GM21423 (cell line): ENCODE results near the gene SRPK1.
"Not testable (repeated sequence)": the region's sequence is repeated elsewhere in the genome, so short reads cannot be mapped to it uniquely, and the experiment has no call there.

Experiments used
- ATAC-seq: cut with Tn5 transposase; IDR thresholded peaks from one replicate; pipeline ENCODE4 v1.9.1; 2021; ENCODE audit warnings: mild to moderate bottlenecking, moderate library complexity; ENCODE audit not compliant: unreplicated experiment

The SRPK1 gene

DNA sequence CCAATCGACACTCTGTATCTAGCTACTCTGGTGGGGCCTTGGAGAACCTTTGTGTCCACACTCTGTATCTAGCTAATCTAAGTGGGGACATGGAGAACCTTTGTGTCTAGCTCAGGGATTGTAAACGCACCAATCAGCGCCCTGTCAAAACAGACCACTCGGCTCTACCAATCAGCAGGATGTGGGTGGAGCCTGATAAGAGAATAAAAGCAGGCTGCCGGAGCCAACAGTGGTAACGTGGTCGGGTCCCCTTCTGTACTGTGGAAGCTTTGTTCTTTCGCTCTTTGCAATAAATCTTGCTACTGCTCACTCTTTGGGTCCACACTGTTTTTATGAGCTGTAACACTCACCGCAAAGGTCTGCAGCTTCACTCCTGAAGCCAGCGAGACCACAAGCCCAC is 11.0 kb upstream of the SRPK1 start:
- not testable (repeated sequence) for ATAC-seq

DNA sequence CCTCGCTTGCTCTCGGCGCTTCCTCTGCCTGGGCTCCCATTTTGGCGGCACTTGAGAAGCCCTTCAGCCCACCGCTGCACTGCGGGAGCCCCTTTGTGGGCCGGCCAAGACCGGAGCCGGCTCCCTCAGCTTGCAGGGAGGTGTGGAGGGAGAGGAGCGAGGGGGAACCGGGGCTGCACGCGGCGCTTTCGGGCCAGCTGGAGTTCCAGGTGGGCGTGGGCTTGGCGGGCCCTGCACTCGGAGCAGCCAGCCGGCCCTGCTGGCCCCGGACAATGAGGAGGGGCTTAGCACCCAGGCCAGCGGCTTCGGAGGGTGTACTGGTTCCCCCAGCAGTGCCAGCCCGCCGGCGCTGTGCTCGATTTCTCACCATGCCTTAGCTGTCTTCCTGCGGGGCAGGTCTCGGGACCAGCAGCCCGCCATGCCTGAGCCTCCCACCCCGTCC is 10.2 kb upstream of the SRPK1 start:
- no peak for ATAC-seq

DNA sequence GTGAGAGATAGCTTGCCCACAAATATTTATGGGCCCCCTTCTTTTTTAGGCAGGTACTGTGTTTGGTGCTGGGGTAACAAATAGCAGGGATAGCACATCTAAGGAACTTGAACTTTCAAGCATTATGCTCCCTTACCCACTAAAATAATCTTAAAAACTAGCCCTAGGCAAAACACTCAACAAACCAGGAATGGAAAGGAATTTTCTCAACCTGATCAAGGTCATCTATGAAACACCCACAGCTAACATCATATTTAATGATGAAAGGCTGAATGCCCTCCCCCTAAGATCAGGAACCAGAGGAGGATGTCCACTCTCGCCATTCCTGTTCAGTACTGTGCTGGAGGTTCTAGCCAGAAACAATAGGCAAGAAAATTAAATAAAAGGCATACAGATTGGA is 8.7 kb upstream of the SRPK1 start:
- ATAC-seq: no peak

- no peak for ATAC-seq
Observed at GRCh38 chr6:35926509-35927215, 5.8 kb upstream of the SRPK1 start.

DNA sequence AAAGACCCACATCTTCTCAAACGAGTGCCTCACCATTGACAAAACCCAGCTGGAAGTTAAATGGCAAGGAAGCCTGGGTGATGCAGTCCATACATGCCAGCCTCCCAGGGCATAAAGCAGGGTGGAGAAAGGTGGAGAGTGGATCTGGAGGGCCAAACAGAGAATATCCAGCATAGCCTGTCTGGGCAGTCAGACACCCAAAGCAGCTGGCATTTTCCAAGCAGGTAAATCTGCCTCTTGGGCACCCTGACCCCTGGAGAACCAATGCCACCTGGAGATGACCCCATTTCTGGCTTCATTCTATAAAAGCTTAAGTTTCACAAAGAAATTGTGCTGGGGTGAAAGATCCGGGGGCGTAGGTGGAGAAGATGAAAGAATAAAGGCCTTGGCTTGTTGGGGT is 5.1 kb upstream of the SRPK1 start:
- ATAC-seq: no peak

DNA sequence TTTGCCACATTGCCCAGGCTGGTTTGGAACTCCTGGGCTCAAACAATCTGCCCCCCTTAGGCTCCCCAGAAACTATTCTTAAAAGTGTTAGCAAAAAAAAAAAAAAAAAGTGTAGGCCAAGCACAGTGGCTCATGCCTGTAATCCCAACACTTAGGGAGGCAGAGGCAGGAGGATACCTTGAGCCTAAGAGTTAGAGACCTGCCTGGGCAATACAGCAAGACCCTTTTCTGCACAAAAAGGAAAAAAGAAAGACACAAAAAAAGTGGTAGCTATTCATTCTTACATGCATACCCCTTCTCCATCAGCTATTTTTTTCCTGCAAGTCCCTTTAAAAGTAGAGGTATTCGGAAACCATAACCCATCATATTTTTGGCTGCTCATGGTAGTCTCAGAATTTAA is 3.2 kb upstream of the SRPK1 start:
- ATAC-seq: no peak

DNA sequence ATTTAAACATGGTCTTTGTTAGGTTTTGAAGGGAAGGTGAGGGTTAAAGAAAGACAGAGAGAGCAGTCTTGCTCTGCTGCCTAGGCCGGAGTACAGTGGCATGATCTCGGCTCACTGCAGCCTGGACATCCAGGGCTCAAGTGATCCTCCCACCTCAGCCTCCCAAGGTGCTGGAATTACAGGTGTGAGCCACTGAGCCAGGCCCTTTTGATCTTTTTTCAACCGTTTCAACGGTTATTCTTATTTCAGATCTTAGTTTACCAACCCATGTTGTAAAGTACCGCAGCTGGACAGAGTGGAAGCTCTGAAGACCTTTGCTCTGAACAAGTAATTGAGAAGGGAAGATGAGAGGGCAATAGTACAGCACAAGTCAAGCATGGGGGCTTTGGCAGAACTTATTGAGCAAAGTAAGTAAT is 1.2 kb upstream of the SRPK1 start:
- no peak for ATAC-seq

GRCh38 chr6:35919827-35920751 is 809 bp downstream of the SRPK1 start:
- ATAC-seq: peak; percentile 34

GRCh38 chr6:35919085-35919826 is 1.6 kb downstream of the SRPK1 start:
- peak; percentile 16 for ATAC-seq

- ATAC-seq: not testable (repeated sequence)
Observed at GRCh38 chr6:35916893-35917292, 4.0 kb downstream of the SRPK1 start.

- ATAC-seq: no peak
Observed at GRCh38 chr6:35916056-35916455, 4.8 kb downstream of the SRPK1 start.

GRCh38 chr6:35914536-35914935 is 6.4 kb downstream of the SRPK1 start:
- ATAC-seq: no peak

DNA sequence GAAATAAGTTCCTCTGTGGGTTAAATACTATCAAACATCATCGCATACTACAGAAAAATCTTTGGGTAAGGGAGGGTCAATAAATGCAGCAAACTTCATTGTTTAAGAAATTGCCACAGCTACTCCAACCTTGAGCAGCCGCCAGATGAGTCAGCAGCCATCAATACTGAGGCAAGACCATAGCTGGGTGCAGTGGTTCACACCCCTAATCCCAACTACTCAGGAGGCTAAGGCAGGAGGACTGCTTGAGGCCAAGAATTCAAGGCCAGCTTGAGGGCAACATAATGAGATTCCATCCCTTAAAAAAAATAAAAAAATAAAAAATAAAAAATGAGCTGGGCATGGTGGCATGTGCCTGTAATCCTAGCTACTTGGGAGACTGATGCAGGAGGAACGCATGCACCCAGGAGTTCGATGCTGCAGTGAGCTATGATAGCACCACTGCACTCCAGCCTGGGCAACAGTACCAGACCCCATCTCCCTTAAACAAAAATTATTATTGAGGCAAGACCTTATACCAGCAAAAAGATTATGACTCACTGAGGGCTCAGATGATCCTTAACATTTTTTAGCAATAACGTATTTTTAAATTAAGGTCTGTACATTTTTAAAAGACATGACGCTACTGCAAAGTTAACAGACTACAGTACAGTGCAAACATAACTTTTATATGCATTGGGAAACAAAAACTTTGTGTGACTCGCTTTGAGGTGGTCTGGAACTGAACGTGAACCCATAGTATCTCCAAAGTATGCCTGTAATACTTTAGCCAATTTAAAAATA is 8.8 kb downstream of the SRPK1 start:
- no peak for ATAC-seq

GRCh38 chr6:35909571-35909970 is 11.3 kb downstream of the SRPK1 start:
- not testable (repeated sequence) for ATAC-seq

DNA sequence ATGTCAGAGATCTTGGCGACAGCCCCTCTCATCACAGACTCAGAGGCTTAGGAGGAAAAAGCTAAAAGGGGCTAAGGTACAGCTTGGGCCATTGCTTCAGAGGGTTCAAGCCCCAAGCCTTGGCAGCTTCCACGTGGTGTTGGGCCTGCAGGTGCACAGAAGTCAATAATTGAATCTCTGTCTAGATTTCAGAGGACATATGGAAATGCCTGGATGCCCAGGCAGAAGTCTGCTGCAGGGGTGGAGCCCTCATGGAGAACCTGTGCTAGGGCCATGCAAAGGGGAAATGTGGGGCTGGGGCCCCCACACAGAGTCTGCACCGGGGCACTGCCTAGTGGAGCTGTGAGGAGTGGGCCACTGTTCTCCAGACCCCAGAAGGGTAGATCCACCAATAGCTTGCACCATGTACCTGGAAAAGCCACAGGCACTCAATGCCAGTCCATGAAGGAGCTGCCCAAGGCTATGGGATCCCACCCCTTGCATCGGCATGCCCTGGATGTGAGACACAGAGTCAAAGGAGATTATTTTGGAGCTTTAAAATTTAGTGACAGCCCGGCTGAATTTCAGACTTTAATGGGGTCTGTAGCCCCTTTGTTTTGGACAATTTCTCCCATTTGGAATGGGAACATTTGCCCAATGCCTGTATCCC is 12.0 kb downstream of the SRPK1 start:
- ATAC-seq: not testable (repeated sequence)

GRCh38 chr6:35907750-35908149 is 13.1 kb downstream of the SRPK1 start:
- ATAC-seq: no peak

DNA sequence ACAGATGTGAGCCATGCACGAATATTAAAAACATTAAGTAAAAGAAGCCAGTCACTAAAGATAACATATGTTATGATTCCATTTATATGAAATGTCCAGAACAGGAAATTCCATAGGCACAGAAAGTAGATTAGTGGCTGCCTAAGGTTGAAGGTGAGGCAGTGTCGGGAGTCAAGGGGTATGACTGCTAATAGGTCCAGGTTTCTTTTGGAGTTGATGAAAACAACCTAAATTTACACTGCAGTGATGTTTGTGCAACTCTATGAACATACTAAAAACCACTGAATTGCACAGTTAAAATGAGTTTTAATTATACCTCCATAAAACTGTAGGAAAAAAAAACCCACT is 14.4 kb downstream of the SRPK1 start:
- ATAC-seq: no peak

DNA sequence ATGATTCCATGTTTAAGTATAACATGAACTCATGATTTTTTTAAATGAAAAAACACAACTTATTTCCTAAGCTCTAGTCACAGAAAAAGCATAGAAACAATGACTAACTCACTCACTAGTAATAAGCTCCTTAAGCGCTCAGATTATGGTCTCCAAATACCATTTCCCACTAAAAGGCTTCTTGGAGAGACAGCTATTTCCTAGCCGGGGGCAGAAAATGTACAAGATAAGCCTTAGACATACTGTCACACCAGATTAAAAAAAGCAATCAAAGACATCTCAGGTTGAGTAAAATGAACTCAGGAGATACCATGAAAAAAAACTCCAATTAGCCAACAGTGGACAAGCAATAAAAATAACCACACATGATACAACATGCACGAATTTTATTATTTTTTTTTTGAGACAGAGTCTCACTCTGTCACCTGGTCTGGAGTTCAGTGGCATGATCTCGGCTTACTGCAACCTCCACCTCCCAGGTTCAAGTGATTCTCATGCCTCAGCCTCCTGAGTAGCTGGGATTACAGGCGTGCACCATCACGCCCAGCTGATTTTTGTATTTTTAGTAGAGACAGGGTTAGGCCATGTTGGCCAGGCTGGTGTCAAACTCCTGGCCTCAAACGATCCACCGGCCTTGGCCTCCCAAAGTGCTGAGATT is 14.9 kb downstream of the SRPK1 start:
- ATAC-seq: no peak

DNA sequence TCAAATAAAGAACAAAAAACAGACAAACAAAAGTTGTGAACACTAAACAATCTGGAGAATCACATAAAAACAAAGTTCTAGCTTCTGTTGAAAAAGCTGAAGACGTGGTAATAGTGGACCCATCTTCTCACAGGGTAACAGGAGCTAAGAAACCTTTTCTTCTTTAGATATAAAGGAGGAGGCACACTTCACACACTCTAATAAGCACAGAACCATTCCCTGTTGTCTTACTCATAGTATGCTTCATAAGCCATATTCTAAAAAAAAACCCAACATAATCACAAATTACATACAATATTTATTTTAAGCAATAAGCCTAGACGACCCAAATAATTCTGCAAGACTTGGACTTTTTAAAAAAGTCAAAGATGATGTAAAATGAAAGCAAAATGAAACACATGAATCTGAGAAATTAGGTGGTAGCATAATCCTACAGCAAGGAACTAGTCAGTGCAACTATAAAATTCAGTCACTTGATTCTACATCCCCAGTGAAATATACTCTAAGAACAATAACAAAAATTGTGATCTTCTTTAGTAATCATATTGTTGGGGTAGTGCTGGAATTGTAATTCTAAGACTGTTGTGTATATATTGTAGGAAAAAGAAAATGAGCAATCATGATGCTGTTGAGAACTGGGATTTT is 15.6 kb downstream of the SRPK1 start:
- no peak for ATAC-seq
